ENCODE measurements around the gene CMKLR1.

- TF ChIP-seq CTCF (IDR thresholded peaks at IDR 0.05; ENCODE audit: insufficient read depth, low read length): no peak
- no peak for TF ChIP-seq POLR2AphosphoS5 (IDR thresholded peaks at IDR 0.05; ENCODE audit: low read depth)
- no peak for TF ChIP-seq GABPA (IDR thresholded peaks at IDR 0.05; ENCODE audit: low read depth)
- TF ChIP-seq REST (IDR thresholded peaks at IDR 0.05; ENCODE audit: insufficient replicate concordance, low read depth): no peak
Observed at GRCh38 chr12:108282160-108282559, 57.0 kb downstream of the CMKLR1 start.
